Testis (tissue), 2 donors: Measurements from ENCODE around the gene FBXO48.

ENCODE experiments used
- CTCF ChIP-seq, 3 experiments: fragments of 450-650 bp in 2 of 3; fragments of 200-600 bp in 1 of 3; sonication (generic) in 1 of 3; IDR thresholded peaks; one replicate each; pipeline ENCODE4 v1.5.1; 2016 to 2019; ENCODE audit warnings: antibody characterized with exemption in 3 of 3, mild to moderate bottlenecking in 2 of 3, moderate library complexity in 1 of 3
- POLR2A ChIP-seq: fragments of 450-650 bp; IDR thresholded peaks from one replicate; pipeline ENCODE4 v1.6.1; 2017; ENCODE audit warnings: antibody characterized with exemption, mild to moderate bottlenecking, moderate library complexity

DNA sequence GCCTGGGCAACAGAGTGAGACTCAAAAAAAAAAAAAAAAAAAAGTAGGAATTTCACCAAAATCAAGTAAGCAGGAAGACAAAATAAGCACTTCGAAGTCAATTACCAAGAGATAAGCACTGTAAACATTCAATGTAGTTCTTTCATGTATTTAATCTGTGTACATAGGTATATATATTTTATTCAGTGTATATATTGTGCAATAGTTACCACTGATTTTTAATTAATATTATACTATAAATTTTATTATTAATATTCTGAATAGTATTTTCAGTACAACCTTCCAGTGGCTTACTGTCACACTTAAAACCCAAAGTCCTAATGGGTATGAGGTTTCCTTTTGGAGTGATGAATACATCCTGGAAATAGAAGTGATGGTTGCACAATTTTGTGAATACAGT lies 9.4 kb upstream of the FBXO48 start:
- TF ChIP-seq POLR2A (no peak), CTCF (IDR thresholded peaks at IDR 0.05) (no peak)
